IMR-90 (cell line): ENCODE data around the gene MARS1.

Experiments
- MAFK ChIP-seq: IDR thresholded peaks from 2 replicates; pipeline ENCODE4 v1.6.1; 2012; ENCODE audit warnings: low read depth, low read length, improper control_type of control experiment
- MAZ ChIP-seq: IDR thresholded peaks from 2 replicates; pipeline ENCODE4 v1.6.1; 2012; ENCODE audit warnings: low read depth, mild to moderate bottlenecking, low read length, improper control_type of control experiment, moderate library complexity, borderline replicate concordance
- POLR2A ChIP-seq: IDR thresholded peaks from 2 replicates; pipeline ENCODE4 v1.6.1; 2012; ENCODE audit warnings: mild to moderate bottlenecking, low read depth, low read length
- RAD21 ChIP-seq: IDR thresholded peaks from 2 replicates; pipeline ENCODE4 v1.6.1; 2012; ENCODE audit warnings: low read length, improper control_type of control experiment
- RCOR1 ChIP-seq: IDR thresholded peaks from 2 replicates; pipeline ENCODE4 v1.6.1; 2012; ENCODE audit warnings: mild to moderate bottlenecking, low read length, improper control_type of control experiment; ENCODE audit not compliant: insufficient replicate concordance
- TF ChIP-seq, protein P1 (sequence below): conservative IDR thresholded peaks from 2 replicates; pipeline ENCODE4 v1.5.1; 2012; ENCODE audit warnings: mild to moderate bottlenecking, low read depth, low read length, improper control_type of control experiment

DNA sequence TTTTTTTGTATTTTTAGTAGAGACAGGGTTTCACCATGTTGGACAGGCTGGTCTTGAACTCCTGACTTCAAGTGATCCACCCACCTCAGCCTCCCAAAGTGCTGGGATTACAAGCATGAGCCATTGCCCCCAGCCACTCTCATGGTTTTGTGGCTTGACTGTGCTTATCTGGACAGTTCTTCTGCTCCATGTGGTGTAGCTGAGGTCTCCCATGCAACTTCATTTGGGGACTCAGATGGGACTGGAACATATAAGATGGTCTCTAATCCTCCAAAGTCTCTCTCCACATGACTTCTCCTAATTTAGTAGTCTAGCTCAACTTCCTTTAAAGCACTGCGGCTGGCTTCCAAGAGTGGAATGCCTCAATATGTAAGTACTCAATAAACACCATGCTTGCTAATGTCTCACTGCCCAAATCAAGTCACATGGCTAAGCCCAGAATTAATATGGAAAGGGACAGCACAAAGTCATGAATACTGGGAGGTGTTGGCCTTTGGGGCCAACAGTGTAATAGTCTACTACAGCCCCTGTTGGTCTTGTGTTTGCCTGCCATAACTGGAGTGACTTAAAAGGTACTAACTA lies 45.9 kb upstream of the MARS1 start:
- TF ChIP-seq, protein P1, sequence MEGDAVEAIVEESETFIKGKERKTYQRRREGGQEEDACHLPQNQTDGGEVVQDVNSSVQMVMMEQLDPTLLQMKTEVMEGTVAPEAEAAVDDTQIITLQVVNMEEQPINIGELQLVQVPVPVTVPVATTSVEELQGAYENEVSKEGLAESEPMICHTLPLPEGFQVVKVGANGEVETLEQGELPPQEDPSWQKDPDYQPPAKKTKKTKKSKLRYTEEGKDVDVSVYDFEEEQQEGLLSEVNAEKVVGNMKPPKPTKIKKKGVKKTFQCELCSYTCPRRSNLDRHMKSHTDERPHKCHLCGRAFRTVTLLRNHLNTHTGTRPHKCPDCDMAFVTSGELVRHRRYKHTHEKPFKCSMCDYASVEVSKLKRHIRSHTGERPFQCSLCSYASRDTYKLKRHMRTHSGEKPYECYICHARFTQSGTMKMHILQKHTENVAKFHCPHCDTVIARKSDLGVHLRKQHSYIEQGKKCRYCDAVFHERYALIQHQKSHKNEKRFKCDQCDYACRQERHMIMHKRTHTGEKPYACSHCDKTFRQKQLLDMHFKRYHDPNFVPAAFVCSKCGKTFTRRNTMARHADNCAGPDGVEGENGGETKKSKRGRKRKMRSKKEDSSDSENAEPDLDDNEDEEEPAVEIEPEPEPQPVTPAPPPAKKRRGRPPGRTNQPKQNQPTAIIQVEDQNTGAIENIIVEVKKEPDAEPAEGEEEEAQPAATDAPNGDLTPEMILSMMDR, result no peak
- TF ChIP-seq POLR2A (no peak), MAFK (no peak), RAD21 (no peak), MAZ (no peak), RCOR1 (no peak)
